Posterior cingulate gyrus (tissue), 11 donors: ENCODE results near the gene CENPC.

Source experiments
- DNase-seq, 10 donors: peaks; one replicate each; pipeline versions ENCODE4 v3.0.0 to v3.0.0-alpha.2; 2020 to 2021; ENCODE audit warnings: mixed read lengths in 3 of 10
- intact Hi-C: fragments of 100-400 bp; cut with DNase I; formaldehyde crosslinking; loops from one replicate; pipeline ENCODE4 v1.15.1; 2023

The CENPC gene

GRCh38 chr4:67436742-67437141 lies 108.6 kb downstream of the CENPC start:
- intact Hi-C loops = no loop called here
- no peak for DNase-seq

- DNase-seq = no peak
- intact Hi-C loops = no loop called here
Observed at GRCh38 chr4:67430989-67431388, 114.3 kb downstream of the CENPC start.

GRCh38 chr4:67428819-67429218 lies 116.5 kb downstream of the CENPC start:
- DNase-seq = no peak
- intact Hi-C loops = no loop called here
